ENCODE data around the gene CA9. TPM values are rescaled to one million over a fixed set of nuclear protein-coding genes. Genes with fewer than 3 reads are reported as not detected.
A peak's percentile ranks its signal among the peaks of the same experiment; 100 is the strongest.

Gene CA9
- total and polyA plus RNA-seq, 12 donors, result 0.20 to 13.2 (median 0.62) TPM; not detected in 6

DNA sequence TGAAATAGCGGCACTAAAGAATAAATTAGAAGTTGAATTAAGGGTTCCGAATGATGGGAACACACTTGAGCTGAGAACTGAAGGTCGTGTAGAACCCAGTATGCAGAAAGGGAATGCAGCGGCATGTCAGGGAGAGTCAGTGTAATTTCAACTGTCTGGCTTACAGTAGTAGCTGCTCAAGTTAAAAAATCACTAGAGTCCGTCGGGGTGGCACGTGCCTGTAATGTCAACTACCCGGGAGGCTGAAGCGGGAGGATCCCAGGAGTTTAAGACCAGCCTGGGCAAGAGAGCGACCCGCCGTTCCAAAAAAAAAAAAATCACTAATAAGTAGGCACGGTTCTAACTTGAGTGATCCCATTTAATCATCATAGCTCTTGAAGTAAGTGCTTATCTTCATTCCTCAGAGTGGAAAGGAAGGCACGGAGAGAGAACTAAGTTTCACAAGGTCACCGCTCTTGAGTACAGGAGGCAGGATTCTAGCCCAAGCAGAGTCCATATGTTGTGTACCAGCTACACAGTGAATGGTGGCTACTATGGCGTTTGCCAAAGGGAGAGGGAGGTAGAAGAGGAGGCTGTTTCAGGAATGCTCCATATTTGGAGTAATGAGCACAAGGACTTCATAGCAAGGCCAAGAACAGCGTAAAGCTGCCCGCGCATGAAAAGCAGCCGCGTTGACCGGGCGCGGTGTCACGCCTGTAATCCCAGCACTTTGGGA lies 16.7 kb upstream of the CA9 start:
- intact Hi-C loops (cut with DNase I), result loop anchor here in 7 of 10 donors (1.0 to 10.0 kb wide), 11 partner anchors 35 to 248 kb away; partner anchors contain the start of genes SPAG8 (in 3 of the 7), HINT2 (in 2 of the 7), CREB3 (in 1 of the 7) and FAM221B (in 1 of the 7)
- peaks cover 0 to 56% (median 32%) of the 10 kb centered on the region in 9 donors for H3K4me1 ChIP-seq
- H3K27ac ChIP-seq, result peak overlapping the region; percentile 73 to 99 (median 98)
- no peak for DNase-seq
- TF ChIP-seq, protein P1, sequence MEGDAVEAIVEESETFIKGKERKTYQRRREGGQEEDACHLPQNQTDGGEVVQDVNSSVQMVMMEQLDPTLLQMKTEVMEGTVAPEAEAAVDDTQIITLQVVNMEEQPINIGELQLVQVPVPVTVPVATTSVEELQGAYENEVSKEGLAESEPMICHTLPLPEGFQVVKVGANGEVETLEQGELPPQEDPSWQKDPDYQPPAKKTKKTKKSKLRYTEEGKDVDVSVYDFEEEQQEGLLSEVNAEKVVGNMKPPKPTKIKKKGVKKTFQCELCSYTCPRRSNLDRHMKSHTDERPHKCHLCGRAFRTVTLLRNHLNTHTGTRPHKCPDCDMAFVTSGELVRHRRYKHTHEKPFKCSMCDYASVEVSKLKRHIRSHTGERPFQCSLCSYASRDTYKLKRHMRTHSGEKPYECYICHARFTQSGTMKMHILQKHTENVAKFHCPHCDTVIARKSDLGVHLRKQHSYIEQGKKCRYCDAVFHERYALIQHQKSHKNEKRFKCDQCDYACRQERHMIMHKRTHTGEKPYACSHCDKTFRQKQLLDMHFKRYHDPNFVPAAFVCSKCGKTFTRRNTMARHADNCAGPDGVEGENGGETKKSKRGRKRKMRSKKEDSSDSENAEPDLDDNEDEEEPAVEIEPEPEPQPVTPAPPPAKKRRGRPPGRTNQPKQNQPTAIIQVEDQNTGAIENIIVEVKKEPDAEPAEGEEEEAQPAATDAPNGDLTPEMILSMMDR (IDR thresholded peaks at IDR 0.05), result no peak
- peaks cover 0 to 23% (median 9%) of the 10 kb centered on the region in 9 donors for H3K36me3 ChIP-seq
- no peaks in the 10 kb centered on the region for H3K9me3 ChIP-seq
- no peaks in the 10 kb centered on the region for H3K27me3 ChIP-seq
- peak overlapping the region in 9 of 10 donors; percentile 20 to 96 (median 73) for H3K4me3 ChIP-seq
- peak; percentile 1 to 25 (median 5) for ATAC-seq
- 22 to 32% methylated on average over 25 of the region's 25 CpGs for WGBS, 2 donors

DNA sequence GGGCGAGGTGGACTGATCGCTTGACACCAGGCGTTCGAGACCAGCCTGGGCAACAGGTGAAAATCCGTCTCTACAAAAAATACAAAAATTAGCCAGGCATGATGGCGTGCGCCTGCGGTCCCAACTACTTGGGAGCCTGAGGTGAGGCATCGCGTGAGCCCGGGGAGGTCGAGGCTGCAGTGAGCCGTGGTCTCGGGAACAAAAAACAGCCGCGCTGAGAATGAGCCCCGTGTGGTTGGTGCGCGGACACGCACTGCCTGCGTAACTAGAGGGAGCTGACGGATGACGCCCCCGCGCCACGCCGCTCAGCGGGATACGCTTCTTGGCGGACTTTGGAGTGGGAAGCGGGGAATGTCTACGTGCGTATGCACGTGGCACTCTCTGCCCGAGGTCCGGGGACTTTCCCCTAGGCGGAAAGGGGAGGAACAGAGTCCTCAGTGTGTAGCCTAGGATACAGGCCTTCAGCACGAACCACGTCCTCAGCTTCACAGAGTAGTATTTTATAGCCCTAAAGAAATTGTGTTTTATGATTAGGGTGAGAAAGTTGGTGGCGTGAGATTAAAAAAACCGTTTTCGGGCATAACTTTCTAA lies 16.1 kb upstream of the CA9 start, which contains the start of gene RMRP:
Gene RMRP (minus strand): TSS at position 474 of the 591 bp plus-strand sequence.
- H3K9me3 ChIP-seq, result no peaks in the 10 kb centered on the region
- ATAC-seq, result peak; percentile 94 to 97 (median 96)
- WGBS, 2 donors, result 0 to 1% methylated on average over 42 of the region's 42 CpGs
- no peaks in the 10 kb centered on the region for H3K27me3 ChIP-seq
- H3K4me3 ChIP-seq, result peak within 1 kb of the TSS; percentile 73 to 98 (median 88)
- H3K4me1 ChIP-seq, result peaks cover 0 to 56% (median 34%) of the 10 kb centered on the region in 9 donors
- intact Hi-C loops (cut with DNase I), result loop anchor here in 9 of 10 donors (1.0 to 10.0 kb wide), 14 partner anchors 31 to 247 kb away; partner anchors contain the start of genes HINT2 (in 3 of the 9), SPAG8 (in 3 of the 9), TPM2 (in 2 of the 9) and CREB3 (in 1 of the 9)
- DNase-seq, result peak; percentile 96 to 98
- H3K36me3 ChIP-seq, result peaks cover 0 to 29% (median 9%) of the 10 kb centered on the region in 9 donors
- TF ChIP-seq, protein P1 (IDR thresholded peaks at IDR 0.05), result peak in 7 of 9 donors; percentile 14 to 59 (median 46)
- H3K27ac ChIP-seq, result peak within 1 kb of the TSS; percentile 95 to 99 (median 98)

DNA sequence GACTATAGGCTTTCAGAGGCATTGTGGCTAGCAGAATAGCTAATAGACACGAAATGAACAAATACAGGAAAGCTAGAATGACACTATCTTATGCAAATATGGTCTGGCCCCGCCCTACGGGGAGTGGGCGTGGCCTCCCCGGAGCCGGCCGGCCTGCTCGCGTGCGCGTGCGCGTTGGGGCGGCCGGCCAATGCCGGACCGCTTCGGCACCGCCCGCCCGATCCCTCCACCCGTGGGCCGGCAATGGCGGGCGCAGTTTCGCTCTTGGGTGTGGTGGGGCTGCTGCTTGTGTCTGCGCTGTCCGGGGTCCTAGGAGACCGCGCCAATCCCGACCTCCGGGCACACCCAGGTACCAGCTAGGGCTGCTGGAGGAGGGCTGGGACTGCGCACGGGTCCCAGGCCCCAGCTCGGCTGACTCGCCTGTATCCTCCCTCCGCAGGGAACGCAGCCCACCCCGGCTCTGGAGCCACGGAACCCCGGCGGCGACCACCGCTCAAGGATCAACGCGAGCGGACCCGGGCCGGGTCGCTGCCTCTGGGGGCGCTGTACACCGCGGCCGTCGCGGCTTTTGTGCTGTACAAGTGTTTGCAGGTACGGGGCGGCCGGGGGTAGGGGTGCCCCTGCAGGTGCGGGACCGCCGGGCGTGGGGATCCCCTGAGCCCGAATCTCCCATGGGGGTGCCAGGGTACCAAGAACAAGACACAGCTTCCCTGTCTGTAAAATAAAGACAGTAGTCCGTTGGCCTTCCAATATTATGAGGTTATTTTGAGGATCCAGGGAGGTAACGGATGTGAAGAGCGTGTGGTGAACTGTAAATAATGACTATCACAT lies 15.4 kb upstream of the CA9 start, which contains the start of gene CCDC107:
Gene CCDC107 (plus strand): TSS at position 156 of the 831 bp plus-strand sequence. CDS start 88 bp downstream, at position 244.
- DNase-seq (peak; percentile 84 to 87), ATAC-seq (peak; percentile 76 to 90 (median 82))
- no peaks in the 10 kb centered on the region for H3K27me3 ChIP-seq
- no peaks in the 10 kb centered on the region for H3K9me3 ChIP-seq
- intact Hi-C loops (cut with DNase I), result loop anchor here in 9 of 10 donors (1.0 to 10.0 kb wide), 13 partner anchors 30 to 246 kb away; partner anchors contain the start of genes HINT2 (in 3 of the 9), SPAG8 (in 3 of the 9), TPM2 (in 2 of the 9) and CREB3 (in 1 of the 9)
- peak within 1 kb of the TSS; percentile 73 to 98 (median 88) for H3K4me3 ChIP-seq
- H3K36me3 ChIP-seq, result peaks cover 0 to 29% (median 9%) of the 10 kb centered on the region in 9 donors
- peak within 1 kb of the TSS; percentile 95 to 99 (median 98) for H3K27ac ChIP-seq
- H3K4me1 ChIP-seq, result peaks cover 0 to 53% (median 34%) of the 10 kb centered on the region in 9 donors
- TF ChIP-seq, protein P1 (IDR thresholded peaks at IDR 0.05), result peak; percentile 42 to 79 (median 68)
- 0% methylated on average over 66 to 67 of the region's 67 CpGs for WGBS, 2 donors

Data from heart right ventricle (tissue), 16 donors.